Tibial nerve (tissue), 4 donors: ENCODE data around the gene FKBP3. TPM values are rescaled to one million over a fixed set of nuclear protein-coding genes. Genes with fewer than 3 reads are reported as not detected.

Experiments used
- DNase-seq, 2 donors: peaks; one replicate each; pipeline ENCODE4 v3.0.0-alpha.2; 2019; ENCODE audit warnings: low spot score in 2 of 2
- H3K27ac ChIP-seq, 4 donors: fragments of 200-600 bp; sonication (generic) in 3 of 4; one replicate each; pipeline ENCODE4 v1.5.1; 2017 to 2019; ENCODE audit warnings: mild to moderate bottlenecking in 1 of 4
- H3K27me3 ChIP-seq, 2 donors: fragments of 200-600 bp; sonication (generic) in 1 of 2; one replicate each; pipeline versions ENCODE4 v1.5.1 to v1.6.0; 2017 to 2019
- H3K36me3 ChIP-seq, 3 donors: fragments of 200-600 bp; sonication (generic); one replicate each; pipeline ENCODE4 v1.5.1; 2018 to 2019
- H3K4me1 ChIP-seq, 4 donors: fragments of 200-600 bp; sonication (generic) in 3 of 4; one replicate each; pipeline ENCODE4 v1.5.1; 2017 to 2019
- H3K4me3 ChIP-seq, 4 donors: fragments of 200-600 bp; sonication (generic) in 3 of 4; one replicate each; pipeline ENCODE4 v1.5.1; 2017 to 2019; ENCODE audit warnings: mild to moderate bottlenecking in 1 of 4, moderate library complexity in 1 of 4
- H3K9me3 ChIP-seq, 4 donors: fragments of 200-600 bp; sonication (generic) in 3 of 4; one replicate each; pipeline ENCODE4 v1.5.1; 2017 to 2019
- EP300 ChIP-seq, 2 donors: sonication (generic); formaldehyde crosslinking; IDR thresholded peaks; one replicate each; pipeline ENCODE4 v1.6.1; 2017; ENCODE audit warnings: antibody characterized with exemption in 2 of 2, mild to moderate bottlenecking in 1 of 2
- POLR2A ChIP-seq, 2 donors: fragments of 450-650 bp; IDR thresholded peaks; one replicate each; pipeline ENCODE4 v1.6.1; 2017; ENCODE audit warnings: antibody characterized with exemption in 2 of 2, mild to moderate bottlenecking in 2 of 2, moderate library complexity in 2 of 2
- WGBS, 2 donors: methylation state at CpG; one replicate each; pipeline ENCODE4 v1.1.5; 2018; 5-methylcytosine and 5-hydroxymethylcytosine counted together
- total RNA-seq, 4 donors: library from RNA; depleted of rRNA; stranded (reverse); fragments of >200 nt; gene quantifications; one replicate each; pipeline ENCODE4 v1.1.0, GENCODE V29; 2016
- TF ChIP-seq, protein P1 (sequence below), 5 experiments: fragments of 200-600 bp in 3 of 5; fragments of 450-650 bp in 2 of 5; sonication (generic) in 3 of 5; IDR thresholded peaks; one replicate each; pipeline ENCODE4 v1.5.1; 2016 to 2019; ENCODE audit warnings: antibody characterized with exemption in 5 of 5, mild to moderate bottlenecking in 3 of 5, moderate library complexity in 2 of 5

Gene FKBP3
- total RNA-seq, 4 donors from 2014 or later = 19.6 to 45.7 (median 32.7) TPM

DNA sequence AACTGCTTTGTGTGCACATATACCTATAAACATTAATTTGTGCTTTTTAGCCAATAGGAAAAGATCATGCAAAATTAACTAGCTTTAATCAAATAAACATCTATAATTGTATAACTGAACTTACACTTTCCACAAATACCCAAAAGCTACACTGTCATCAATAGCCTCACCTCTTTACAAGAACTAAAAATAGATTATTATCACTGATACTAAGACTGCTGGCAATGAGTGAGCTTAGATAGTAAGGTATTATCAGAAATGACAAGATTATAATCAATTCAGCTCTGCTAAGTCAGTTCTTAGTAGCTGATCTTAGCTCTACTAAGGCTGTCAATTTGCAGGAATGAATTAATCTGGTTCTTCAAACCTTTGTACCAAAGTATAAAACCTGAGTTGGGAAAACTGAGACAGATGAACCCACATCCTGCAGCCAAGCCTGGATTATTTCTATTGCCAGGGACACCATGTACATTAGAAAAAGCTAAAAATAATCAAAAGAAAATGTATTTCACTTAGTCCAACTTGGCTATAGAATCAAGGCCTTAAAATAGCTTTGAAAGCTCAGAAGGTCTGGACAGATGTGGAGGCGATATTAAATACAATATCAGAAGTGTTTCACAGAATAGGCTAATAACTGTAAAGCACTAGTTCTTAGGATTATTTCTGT is 5.2 kb downstream of the FKBP3 start:
- Histone ChIP-seq H3K27me3 (no peaks in the 10 kb centered on the region), H3K36me3 (peaks cover 0 to 45% (median 0%) of the 10 kb centered on the region in 3 donors), H3K9me3 (no peaks in the 10 kb centered on the region), H3K4me3 (no peak overlapping the region), H3K27ac (no peak overlapping the region), H3K4me1 (peaks cover 0 to 12% (median 6%) of the 10 kb centered on the region in 4 donors)
- no peak for DNase-seq
- TF ChIP-seq POLR2A (IDR thresholded peaks at IDR 0.05) = no peak
- no peak for TF ChIP-seq EP300 (IDR thresholded peaks at IDR 0.05)
- TF ChIP-seq, protein P1, sequence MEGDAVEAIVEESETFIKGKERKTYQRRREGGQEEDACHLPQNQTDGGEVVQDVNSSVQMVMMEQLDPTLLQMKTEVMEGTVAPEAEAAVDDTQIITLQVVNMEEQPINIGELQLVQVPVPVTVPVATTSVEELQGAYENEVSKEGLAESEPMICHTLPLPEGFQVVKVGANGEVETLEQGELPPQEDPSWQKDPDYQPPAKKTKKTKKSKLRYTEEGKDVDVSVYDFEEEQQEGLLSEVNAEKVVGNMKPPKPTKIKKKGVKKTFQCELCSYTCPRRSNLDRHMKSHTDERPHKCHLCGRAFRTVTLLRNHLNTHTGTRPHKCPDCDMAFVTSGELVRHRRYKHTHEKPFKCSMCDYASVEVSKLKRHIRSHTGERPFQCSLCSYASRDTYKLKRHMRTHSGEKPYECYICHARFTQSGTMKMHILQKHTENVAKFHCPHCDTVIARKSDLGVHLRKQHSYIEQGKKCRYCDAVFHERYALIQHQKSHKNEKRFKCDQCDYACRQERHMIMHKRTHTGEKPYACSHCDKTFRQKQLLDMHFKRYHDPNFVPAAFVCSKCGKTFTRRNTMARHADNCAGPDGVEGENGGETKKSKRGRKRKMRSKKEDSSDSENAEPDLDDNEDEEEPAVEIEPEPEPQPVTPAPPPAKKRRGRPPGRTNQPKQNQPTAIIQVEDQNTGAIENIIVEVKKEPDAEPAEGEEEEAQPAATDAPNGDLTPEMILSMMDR (IDR thresholded peaks at IDR 0.05) = no peak
- 98 to 100% methylated on average over 1 of the region's 1 CpG for WGBS, 2 donors

DNA sequence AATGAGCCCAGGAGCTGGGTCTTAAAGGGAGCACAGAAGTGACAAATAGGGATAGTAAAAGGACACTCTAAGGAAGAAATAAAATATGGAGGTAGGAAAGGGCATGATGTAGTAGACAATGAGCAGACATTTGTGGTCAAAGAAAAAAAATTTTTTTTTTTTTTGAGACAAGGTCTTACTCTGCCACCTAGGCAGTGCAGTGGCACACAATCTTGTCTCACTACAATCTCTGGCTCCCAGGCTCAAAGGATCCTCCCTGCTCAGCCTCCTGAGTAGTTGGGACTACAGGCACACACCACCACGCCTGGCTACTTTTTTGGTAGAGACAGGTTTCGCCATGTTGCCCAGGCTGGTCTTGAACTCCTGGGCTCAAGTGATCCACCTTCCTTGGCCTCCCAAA is 8.5 kb downstream of the FKBP3 start:
- H3K27ac ChIP-seq = no peak overlapping the region
- peaks cover 0 to 75% (median 0%) of the 10 kb centered on the region in 3 donors for H3K36me3 ChIP-seq
- 92 to 95% methylated on average over 2 of the region's 2 CpGs for WGBS, 2 donors
- H3K27me3 ChIP-seq = no peaks in the 10 kb centered on the region
- no peak overlapping the region for H3K4me3 ChIP-seq
- no peaks in the 10 kb centered on the region for H3K9me3 ChIP-seq
- DNase-seq = no peak
- TF ChIP-seq EP300 (IDR thresholded peaks at IDR 0.05) (no peak), POLR2A (IDR thresholded peaks at IDR 0.05) (no peak)
- TF ChIP-seq, protein P1 (IDR thresholded peaks at IDR 0.05) = no peak
- no peaks in the 10 kb centered on the region for H3K4me1 ChIP-seq

DNA sequence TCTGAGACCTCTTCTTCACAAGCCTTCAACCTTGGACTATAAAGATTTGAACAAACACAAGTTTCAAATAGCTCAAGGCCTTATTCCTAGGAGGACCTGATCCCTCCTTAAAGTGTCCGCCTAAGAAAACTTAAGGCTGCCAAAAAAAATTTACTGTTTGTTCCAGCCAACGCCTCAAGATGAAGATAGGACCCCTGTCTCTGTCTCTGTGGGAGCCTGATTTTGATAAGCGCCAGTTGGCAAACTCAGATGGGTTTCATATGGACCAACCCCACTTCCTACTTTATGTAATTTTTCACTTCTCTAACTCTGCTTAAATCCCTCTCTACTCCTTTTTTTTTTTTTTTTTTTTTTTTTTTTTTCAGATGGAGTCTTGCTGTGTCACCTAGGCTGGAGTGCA is 11.0 kb downstream of the FKBP3 start:
- no peak for DNase-seq
- H3K9me3 ChIP-seq = no peaks in the 10 kb centered on the region
- no peaks in the 10 kb centered on the region for H3K4me1 ChIP-seq
- TF ChIP-seq POLR2A (IDR thresholded peaks at IDR 0.05) (no peak), EP300 (IDR thresholded peaks at IDR 0.05) (no peak)
- TF ChIP-seq, protein P1 (IDR thresholded peaks at IDR 0.05) = no peak
- no peak overlapping the region for H3K27ac ChIP-seq
- peaks cover 0 to 96% (median 6%) of the 10 kb centered on the region in 3 donors for H3K36me3 ChIP-seq
- WGBS, 2 donors = 86 to 87% methylated on average over 3 of the region's 3 CpGs
- no peak overlapping the region for H3K4me3 ChIP-seq
- H3K27me3 ChIP-seq = no peaks in the 10 kb centered on the region

DNA sequence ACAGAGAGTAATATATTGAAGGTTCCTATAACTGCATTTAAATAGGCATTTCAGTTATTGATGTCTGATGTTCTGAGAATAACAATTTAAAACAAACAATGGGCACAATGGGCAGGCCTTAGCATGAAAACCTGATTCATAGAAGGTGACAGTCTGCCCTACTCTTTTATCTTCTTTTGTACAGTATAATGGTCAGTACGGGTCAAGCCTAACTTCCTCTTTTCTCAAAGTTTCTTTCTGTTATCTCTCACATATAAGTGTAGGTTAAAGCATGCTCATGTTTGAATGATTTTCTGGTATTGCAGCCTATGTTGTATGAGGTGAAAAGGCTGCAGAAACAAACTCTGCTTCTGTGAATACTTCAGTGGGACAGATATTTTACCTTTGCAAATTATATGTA is 14.2 kb downstream of the FKBP3 start:
- Histone ChIP-seq H3K27me3 (no peaks in the 10 kb centered on the region), H3K9me3 (no peaks in the 10 kb centered on the region), H3K27ac (no peak overlapping the region), H3K4me1 (no peaks in the 10 kb centered on the region), H3K4me3 (no peak overlapping the region), H3K36me3 (peaks cover 0 to 94% (median 6%) of the 10 kb centered on the region in 3 donors)
- no peak for DNase-seq
- TF ChIP-seq, protein P1 (IDR thresholded peaks at IDR 0.05) = no peak
- TF ChIP-seq POLR2A (IDR thresholded peaks at IDR 0.05) (no peak), EP300 (IDR thresholded peaks at IDR 0.05) (no peak)
- 65 to 89% methylated on average over 1 of the region's 1 CpG for whole genome bisulfite sequencing, 2 donors

DNA sequence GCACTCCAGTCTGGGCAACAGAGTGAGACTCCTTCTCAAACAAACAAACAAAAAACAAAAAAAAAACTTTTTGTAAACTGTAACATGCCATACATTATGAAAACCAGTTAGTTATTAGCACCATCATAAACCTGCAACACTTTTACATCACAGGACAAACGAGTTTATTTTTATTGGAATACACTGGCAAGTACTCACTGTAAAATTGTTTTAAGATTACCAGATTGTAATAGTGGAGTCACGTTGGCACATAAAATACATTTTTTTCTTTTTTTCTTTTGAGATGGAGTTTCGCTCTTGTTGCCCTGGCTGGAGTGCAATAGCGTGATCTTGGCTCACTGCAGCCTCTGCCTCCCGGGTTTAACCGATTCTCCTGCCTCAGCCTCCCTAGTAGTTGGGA is 15.7 kb downstream of the FKBP3 start:
- Histone ChIP-seq H3K4me1 (no peaks in the 10 kb centered on the region), H3K27me3 (no peaks in the 10 kb centered on the region), H3K27ac (no peak overlapping the region), H3K36me3 (peaks cover 0 to 93% (median 6%) of the 10 kb centered on the region in 3 donors), H3K9me3 (no peaks in the 10 kb centered on the region), H3K4me3 (no peak overlapping the region)
- WGBS, 2 donors = 84 to 90% methylated on average over 6 of the region's 6 CpGs
- DNase-seq = no peak
- TF ChIP-seq EP300 (IDR thresholded peaks at IDR 0.05) (no peak), POLR2A (IDR thresholded peaks at IDR 0.05) (no peak)
- TF ChIP-seq, protein P1 (IDR thresholded peaks at IDR 0.05) = no peak
